Measurements from ENCODE around the gene DIPK1C.

- TF ChIP-seq POLR2A (IDR thresholded peaks at IDR 0.05; ENCODE audit: low read depth, low read length), result no peak
- TF ChIP-seq POLR2AphosphoS5 (IDR thresholded peaks at IDR 0.05; ENCODE audit: low read depth, low read length), result no peak
- TF ChIP-seq SPI1 (IDR thresholded peaks at IDR 0.05; ENCODE audit: low read depth, low read length), result no peak
- TF ChIP-seq TAF1 (IDR thresholded peaks at IDR 0.05; ENCODE audit: low read depth, low read length), result no peak
- TF ChIP-seq PAX5 (IDR thresholded peaks at IDR 0.05; ENCODE audit: insufficient read depth, low read length, severe bottlenecking), result no peak
- no peak for TF ChIP-seq POU2F2 (IDR thresholded peaks at IDR 0.05; ENCODE audit: low read depth, low read length)
Measured at GRCh38 chr18:74395648-74396154, 61.4 kb downstream of the DIPK1C start.

Measured in GM12891 (cell line).